Measurements from ENCODE around the gene PLEKHN1.

- no peak for TF ChIP-seq POLR2A (IDR thresholded peaks at IDR 0.05; ENCODE audit: low read depth)
- TF ChIP-seq, protein P1, sequence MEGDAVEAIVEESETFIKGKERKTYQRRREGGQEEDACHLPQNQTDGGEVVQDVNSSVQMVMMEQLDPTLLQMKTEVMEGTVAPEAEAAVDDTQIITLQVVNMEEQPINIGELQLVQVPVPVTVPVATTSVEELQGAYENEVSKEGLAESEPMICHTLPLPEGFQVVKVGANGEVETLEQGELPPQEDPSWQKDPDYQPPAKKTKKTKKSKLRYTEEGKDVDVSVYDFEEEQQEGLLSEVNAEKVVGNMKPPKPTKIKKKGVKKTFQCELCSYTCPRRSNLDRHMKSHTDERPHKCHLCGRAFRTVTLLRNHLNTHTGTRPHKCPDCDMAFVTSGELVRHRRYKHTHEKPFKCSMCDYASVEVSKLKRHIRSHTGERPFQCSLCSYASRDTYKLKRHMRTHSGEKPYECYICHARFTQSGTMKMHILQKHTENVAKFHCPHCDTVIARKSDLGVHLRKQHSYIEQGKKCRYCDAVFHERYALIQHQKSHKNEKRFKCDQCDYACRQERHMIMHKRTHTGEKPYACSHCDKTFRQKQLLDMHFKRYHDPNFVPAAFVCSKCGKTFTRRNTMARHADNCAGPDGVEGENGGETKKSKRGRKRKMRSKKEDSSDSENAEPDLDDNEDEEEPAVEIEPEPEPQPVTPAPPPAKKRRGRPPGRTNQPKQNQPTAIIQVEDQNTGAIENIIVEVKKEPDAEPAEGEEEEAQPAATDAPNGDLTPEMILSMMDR (IDR thresholded peaks at IDR 0.05): no peak
- TF ChIP-seq POLR2AphosphoS5 (IDR thresholded peaks at IDR 0.05): no peak
Measured at GRCh38 chr1:1020415-1021009, 54.2 kb downstream of the PLEKHN1 start.
